ENCODE data around the gene HYI.

DNA sequence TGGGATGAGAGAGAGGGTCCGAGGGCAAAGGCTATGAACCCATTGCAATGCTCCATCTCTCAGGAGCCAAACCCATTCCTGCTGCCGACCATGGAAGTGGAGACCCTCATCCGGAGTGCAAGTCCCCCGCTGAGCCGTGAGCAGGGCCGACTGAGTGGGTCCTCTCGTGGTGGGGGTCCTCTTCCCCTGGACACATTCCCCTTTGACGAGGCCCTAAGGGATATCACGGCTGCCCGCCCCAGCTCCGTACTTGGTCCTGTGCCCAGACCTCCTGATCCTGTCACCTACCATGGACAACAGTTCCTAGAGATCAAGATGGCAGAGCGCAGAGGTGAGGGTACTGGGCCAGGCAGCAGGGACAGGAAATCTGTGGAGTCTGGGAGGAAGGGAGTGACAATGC lies 11.0 kb downstream of the HYI start:
- TF ChIP-seq, protein P1, sequence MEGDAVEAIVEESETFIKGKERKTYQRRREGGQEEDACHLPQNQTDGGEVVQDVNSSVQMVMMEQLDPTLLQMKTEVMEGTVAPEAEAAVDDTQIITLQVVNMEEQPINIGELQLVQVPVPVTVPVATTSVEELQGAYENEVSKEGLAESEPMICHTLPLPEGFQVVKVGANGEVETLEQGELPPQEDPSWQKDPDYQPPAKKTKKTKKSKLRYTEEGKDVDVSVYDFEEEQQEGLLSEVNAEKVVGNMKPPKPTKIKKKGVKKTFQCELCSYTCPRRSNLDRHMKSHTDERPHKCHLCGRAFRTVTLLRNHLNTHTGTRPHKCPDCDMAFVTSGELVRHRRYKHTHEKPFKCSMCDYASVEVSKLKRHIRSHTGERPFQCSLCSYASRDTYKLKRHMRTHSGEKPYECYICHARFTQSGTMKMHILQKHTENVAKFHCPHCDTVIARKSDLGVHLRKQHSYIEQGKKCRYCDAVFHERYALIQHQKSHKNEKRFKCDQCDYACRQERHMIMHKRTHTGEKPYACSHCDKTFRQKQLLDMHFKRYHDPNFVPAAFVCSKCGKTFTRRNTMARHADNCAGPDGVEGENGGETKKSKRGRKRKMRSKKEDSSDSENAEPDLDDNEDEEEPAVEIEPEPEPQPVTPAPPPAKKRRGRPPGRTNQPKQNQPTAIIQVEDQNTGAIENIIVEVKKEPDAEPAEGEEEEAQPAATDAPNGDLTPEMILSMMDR (IDR thresholded peaks at IDR 0.05), result no peak
- TF ChIP-seq POLR2A (IDR thresholded peaks at IDR 0.05) (no peak), POLR2AphosphoS5 (IDR thresholded peaks at IDR 0.05) (no peak)
